Effector CD4-positive, alpha-beta T cell (primary cell): ENCODE data around the gene HK2.
"Not testable (repeated sequence)": the region's sequence is repeated elsewhere in the genome, so short reads cannot be mapped to it uniquely, and the experiment has no call there.

Source experiments
- DNase-seq: peaks from one replicate; pipeline ENCODE4 v3.0.0-alpha.2; 2020

HK2 gene

GRCh38 chr2:74877781-74878433 is 44.0 kb downstream of the HK2 start:
- no peak for DNase-seq

DNA sequence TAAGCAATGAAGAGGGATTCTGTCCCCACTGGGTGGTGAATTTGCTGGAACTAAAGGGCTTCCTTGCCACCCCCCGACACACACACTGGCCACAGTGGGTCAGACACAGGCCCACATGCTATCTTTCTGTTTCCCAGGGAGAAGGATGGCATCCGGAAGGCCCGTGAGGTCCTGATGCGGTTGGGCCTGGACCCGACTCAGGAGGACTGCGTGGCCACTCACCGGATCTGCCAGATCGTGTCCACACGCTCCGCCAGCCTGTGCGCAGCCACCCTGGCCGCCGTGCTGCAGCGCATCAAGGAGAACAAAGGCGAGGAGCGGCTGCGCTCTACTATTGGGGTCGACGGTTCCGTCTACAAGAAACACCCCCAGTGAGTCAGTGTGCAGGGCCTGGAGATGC is 44.6 kb downstream of the HK2 start:
- DNase-seq = no peak

DNA sequence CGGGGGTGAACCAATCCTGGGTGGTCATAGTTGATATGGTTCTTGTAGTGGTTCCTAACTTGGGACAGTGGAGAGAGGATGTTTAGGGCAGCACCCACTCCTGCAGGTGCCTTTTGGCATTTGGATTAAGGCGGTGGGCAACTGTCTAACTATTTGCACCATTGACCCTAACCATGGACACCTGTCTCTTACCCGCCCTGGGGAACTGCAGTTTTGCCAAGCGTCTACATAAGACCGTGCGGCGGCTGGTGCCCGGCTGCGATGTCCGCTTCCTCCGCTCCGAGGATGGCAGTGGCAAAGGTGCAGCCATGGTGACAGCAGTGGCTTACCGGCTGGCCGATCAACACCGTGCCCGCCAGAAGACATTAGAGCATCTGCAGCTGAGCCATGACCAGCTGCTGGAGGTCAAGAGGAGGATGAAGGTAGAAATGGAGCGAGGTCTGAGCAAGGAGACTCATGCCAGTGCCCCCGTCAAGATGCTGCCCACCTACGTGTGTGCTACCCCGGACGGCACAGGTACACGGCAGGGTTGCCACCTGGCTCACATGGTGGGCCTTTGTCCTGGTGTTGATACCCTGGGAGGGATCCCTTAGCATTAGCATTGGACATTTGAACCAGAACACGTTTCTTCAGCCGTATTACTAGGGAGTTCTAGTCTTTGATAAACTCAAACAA is 46.3 kb downstream of the HK2 start:
- no peak for DNase-seq

DNA sequence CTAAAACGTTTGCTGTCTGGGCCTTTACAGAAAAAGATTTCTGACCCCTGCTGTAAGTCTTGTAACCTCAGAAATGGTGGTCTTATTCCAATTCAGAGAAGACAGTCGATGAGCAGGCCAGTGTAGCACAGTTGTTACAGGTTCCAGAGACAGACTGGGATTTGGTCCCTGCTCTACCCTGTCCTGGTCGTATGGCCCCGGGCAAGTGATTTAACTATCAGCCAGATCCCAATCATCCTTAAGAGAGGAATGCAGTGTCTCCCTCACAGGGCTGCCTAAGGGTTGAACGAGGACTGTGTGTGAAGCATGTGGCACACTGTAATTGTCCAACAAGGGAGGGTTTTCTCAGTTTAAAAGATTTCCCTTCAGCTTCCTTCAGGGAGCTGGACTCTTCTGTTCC is 47.2 kb downstream of the HK2 start:
- no peak for DNase-seq

- no peak for DNase-seq
Observed at GRCh38 chr2:74881626-74882298, 47.8 kb downstream of the HK2 start.

- no peak for DNase-seq
Observed at GRCh38 chr2:74882299-74882687, 48.4 kb downstream of the HK2 start.

DNA sequence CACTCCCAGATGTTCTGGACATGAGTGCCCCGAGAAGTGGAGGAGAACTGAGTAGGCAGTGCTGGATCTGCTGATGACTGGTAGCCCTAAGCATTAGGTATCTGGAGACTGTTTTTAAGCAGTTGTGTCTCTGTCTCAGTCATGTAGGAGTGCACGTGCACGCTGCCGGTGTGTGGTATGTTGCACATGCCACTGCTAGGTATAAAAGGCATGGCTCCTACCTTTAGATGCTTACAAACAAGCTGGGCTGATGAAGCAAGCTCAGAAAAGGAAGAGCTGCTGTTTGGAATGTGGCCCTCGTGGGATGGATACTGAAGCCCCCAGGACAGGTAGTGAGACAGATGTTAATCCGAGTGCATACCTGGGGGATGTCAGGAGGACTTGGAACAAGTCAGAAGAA is 49.1 kb downstream of the HK2 start:
- DNase-seq = no peak

- DNase-seq = no peak
Observed at GRCh38 chr2:74884118-74884762, 50.3 kb downstream of the HK2 start.

- DNase-seq = no peak
Observed at GRCh38 chr2:74884866-74885265, 50.9 kb downstream of the HK2 start.

GRCh38 chr2:74886251-74886650 is 52.3 kb downstream of the HK2 start:
- no peak for DNase-seq

- no peak for DNase-seq
Observed at GRCh38 chr2:74886811-74887210, 52.9 kb downstream of the HK2 start.

DNA sequence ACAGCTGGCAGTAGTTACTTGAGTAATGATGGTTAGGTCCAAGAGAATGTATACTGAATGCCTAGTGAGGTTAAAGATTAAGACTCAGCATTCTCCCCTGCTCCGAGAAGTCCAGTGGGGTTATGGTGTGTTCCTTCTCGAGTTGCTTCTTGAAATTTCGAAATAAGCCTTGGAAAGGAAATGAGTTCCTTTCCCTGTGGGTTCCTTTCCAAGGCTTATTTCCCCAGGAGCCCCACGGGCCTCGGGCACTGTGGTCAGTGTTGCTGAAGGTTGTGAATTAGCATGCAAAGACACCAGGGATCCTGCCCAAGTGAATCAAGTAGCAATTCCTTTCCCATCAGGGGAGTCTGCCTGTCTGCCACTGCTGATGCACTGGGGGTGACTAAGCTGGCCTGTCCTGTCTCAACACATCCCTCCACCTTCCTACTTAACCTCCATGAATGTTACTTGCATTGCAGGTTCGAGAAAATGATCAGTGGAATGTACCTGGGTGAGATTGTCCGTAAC is 53.6 kb downstream of the HK2 start:
- DNase-seq = no peak

DNA sequence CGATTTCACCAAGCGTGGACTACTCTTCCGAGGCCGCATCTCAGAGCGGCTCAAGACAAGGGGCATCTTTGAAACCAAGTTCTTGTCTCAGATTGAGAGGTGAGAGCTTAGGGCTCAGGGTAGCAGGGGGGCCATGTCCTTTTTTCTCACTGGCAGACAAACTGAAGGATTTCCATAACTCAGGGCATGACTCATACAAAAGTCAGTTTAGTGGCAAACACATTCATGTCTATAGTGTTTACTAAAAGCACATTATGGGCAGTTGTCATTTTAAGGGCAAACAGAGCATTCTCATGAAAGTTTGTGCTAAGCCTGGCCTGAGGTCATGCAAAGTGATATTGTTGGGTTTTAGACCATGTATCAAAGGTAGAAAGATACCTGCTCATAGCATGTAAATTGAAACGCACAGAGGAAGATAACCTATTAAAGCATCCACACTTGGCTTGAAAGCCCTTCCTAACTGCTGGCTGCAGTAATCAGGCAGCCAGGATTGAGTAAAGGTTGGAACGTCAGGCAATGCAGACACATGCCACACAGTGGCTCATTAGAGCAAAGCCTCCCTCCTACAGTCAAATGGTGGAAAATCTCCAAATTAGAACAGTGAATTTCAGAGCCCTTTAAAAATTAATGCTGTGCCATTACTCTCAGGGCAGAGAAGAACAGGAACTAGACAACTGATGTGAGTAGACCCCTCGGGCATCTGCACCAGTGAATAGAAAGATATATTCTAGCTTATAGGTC is 54.2 kb downstream of the HK2 start:
- DNase-seq = no peak

DNA sequence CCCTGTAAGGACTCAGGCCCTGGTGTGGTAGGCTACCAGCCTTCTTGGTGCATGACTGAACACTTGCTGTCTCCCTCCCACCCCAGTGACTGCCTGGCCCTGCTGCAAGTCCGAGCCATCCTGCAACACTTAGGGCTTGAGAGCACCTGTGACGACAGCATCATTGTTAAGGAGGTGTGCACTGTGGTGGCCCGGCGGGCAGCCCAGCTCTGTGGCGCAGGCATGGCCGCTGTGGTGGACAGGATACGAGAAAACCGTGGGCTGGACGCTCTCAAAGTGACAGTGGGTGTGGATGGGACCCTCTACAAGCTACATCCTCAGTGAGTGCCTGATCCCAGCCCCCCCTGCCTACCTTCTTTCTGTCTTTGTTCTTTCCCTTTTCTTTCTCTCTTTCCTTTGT is 55.2 kb downstream of the HK2 start:
- DNase-seq = no peak

- no peak for DNase-seq
Observed at GRCh38 chr2:74890711-74891110, 56.8 kb downstream of the HK2 start.

GRCh38 chr2:74891136-74891764 is 57.3 kb downstream of the HK2 start:
- no peak for DNase-seq

DNA sequence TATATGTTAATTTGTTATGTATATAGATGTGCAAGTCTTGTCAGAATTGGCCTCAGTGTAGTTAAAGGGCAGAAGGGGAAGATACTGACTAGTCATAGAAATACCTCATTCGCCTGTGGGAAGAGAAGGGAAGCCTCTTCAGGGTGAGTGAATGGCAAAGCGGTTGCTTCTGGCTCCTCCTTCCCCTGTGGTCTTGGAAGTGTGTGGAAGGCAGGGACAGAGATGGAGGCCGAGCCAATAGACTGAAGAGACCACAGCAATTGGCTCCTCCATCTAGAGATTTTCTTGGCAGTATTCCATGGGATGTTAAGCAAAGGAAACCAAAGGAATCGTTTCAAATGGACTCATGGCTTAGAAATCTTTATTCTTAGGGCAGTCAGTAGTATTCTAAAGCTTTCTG is 57.9 kb downstream of the HK2 start:
- DNase-seq = not testable (repeated sequence)

- no peak for DNase-seq
Observed at GRCh38 chr2:74892609-74893008, 58.7 kb downstream of the HK2 start.

DNA sequence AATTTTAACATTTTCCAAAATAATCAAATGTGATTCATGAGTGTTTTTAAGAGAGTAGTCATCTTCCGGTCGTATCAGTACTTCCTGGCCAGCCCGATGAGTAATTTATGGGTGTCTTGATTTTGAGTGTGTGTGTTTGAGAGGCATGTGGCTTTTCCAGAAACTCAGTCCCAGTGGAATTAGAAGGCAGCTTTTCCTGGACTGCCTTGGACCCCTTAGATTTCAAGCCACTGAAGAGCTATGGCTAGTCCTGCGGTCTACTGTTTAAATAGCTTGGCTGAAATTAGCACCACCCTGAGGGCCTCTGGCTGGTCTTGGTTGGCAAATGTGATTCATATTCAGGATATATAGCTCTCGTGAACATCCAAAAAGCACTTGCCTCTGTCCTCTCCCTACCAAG is 59.4 kb downstream of the HK2 start:
- DNase-seq = no peak

- no peak for DNase-seq
Observed at GRCh38 chr2:74894272-74894981, 60.5 kb downstream of the HK2 start.

GRCh38 chr2:74895001-74895400 is 61.1 kb downstream of the HK2 start:
- no peak for DNase-seq

GRCh38 chr2:74896232-74896631 is 62.3 kb downstream of the HK2 start:
- DNase-seq = no peak
